ENCODE results near the gene FBXW9. TPM values are rescaled to one million over a fixed set of nuclear protein-coding genes. Genes with fewer than 3 reads are reported as not detected.
"Not testable (repeated sequence)": the region's sequence is repeated elsewhere in the genome, so short reads cannot be mapped to it uniquely, and the experiment has no call there.

FBXW9 gene
- total RNA-seq, 1 experiment from 2014 or later: 14.6 TPM

DNA sequence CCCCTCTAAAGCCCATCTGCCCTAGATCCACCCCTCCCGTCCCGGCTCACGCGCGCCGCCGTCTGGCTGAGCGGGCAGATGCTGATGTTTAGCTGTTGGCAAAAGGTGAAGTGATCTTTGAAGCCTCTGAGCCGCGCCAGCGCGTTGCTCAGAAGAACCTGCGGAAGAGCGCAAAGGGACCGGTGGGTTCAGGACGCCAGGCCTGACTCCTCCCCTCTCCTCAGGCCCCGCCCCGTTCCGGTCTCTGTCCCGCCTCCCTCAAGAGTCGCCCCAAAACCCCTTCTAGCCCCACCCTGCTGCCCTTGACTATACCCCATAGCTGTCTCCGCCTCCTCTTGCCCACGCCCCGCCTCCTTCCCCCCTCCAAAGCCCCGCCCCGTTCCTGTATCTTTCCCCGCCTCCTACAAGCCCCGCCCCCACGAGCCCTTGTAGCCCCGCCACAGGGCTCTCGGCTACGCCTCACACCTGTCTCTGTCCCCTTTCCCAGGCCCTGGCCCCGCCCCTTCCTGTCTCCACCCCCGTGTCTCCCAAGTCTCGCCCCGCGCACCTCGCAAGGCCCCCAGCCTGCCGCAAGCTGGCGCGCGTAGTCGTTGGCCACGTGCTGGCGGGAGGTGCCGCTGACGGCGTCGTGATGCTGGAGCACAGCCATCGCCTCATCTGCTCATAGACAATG is 39.4 kb downstream of the FBXW9 start:
- DNase-seq (ENCODE audit: low read depth): no peak

DNA sequence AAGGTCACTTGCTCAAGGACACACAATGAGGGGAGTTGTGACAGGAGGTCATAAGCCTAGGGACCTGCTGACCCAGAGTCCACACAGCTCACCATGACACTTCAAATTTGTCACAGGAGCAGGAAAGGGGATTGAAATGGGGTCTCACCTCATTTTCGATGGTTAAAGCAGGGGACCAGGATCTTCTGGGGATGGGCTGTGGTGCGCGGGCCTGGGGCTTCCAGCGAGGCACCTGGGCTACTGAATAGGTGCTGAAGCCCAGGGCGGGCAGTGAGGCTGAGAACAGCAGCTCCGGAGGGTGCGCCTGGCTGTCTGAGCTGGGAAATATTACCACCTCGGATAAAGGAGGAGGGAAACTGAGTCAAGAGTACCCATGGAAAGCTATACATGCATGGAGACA is 40.9 kb downstream of the FBXW9 start:
- no peak for DNase-seq (ENCODE audit: low read depth)

DNA sequence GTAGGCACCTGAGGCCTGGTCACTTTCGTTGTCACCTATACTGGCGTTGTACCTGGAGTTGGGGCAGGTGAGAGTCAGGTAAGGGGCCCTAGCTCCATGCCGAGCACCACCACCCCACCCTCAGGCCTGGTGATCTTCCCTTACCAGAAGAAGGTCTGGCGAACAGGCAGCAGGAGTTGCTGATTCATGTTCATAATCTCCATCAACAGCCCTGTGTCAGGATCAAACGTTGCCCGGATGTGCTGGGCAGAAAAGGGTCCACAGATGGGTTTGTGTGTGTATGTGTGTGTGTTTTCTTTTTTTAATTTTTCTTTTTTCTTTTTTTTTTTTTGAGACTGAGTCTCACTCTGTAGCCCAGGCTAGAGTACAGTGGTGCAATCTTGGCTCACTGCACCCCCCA is 44.2 kb downstream of the FBXW9 start:
- no peak for DNase-seq (ENCODE audit: low read depth)

DNA sequence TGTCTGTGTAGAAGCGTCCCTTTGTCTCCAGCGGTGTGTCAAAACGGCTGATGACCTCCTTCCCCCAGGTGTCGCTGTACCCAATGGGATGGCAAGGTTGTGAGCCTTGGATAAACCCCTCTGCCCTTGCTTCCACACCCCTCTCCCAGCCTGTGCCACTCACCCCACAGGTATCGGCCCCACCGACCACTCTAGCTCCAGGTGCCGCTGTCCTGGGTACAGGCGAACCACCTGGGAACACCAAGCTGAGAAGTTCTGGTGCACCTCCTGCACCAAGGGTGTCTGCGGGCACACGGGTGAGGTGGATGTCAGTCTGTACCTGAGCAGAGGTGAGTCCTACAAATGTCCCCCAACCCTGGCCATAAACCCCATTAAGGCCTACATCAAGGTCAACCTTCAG is 46.5 kb downstream of the FBXW9 start:
- DNase-seq (ENCODE audit: low read depth): no peak

DNA sequence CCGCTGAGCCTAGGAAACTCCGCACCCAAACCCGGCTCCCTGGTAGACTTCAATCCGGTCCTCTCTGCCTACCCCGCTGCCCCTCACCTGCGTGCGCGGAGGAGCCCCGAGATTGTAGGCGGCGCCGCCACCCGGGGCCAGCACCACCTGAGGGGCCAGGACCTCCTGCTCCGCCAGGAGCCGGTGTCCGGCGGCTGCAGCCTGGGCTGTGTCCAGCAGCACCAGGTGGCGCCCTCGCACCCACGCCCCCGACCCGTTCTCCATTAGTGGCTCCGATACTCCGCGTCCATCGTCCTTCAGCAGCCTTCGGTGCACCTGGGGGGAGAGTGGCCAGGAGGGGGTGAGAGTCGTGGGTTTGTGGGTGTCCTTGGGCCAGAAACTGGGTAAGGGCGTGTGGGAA is 48.3 kb downstream of the FBXW9 start:
- DNase-seq (ENCODE audit: low read depth): no peak

DNA sequence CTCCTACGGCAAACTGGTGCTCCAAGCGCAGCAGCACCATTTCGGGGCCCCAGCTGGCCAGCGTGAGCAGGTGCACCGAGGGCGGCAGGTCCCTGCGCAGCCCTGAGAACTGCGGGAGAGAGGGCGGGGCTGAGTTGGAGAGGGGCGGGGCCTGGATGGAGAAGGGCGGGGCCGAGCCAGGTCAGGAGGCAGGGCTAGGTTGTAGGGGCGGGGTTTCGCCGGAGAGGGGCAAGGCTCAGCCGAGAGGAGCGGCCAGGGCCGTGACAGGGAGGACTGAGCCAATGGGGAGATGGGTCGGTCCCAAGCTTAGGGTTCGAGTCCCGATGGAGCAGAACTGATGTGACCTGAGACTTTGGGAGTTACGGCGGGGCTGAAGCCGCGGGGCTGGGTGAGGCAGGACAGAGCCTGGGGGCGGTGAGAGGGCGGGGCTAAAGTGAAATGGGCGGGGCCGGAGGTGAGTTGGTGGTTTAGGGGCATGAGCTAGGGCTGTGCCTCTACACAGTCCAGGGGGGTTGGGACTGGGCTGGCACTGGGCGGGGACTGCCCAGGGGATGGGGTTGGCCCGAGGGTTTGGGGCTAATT is 48.9 kb downstream of the FBXW9 start:
- DNase-seq (ENCODE audit: low read depth): peak; percentile 49

DNA sequence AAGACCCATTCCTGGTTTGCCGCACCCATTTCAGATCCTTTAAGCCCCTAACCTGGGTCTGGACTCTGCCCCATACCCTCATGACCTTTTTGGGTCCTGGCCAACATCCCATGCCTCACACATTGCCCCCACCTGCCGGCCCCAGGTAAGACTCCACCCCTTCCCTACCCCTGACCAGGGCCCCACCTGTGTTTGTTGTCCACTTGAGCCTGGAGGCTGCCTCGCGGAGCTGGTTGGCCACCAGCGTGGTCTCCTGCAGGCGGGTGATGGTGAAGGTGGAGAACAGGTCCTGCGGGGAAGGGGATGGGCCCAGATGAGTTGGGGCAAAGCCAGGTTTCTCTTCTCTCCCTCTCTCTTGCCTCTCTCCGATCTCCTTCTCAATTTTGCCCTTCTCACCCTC is 49.4 kb downstream of the FBXW9 start:
- DNase-seq (ENCODE audit: low read depth): no peak

DNA sequence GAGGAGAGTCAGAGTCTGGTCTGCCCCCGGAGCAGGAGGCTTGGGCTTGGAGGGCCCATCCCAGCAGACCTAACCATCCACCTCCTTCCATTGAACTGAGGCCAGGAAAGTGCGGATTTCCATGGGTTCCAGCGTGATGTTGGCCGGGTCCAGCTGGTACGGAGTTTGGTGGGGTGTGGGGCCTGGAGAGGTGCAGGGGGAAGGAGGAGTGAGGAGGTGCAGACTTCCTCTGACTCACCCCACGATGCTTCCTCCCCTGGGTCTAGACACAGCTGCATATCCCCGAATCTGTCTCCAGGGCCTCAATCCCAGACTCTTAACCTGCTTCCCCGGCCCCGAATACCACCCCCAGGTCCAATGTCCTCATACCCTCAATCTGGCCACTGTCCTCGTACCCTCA is 49.9 kb downstream of the FBXW9 start:
- no peak for DNase-seq (ENCODE audit: low read depth)

DNA sequence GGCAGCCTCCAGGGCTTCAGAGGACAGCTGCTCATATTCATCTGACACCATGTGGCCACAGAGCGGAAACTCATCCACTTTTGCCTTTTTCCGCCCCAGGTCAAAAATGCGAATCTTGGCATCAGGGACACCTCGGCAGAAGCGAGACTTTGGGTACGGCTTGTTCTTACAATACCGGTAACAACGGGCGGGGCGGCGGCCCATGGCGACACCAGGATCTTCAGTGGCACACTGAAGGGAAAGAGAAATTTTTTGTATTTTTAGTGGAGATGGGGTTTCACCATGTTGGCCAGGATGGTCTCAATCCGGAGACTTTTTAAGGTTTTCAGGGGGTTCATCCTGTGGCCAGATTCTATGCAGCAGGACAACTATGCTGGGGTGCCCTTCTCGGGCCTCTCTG is 52.7 kb downstream of the FBXW9 start:
- not testable (repeated sequence) for DNase-seq (ENCODE audit: low read depth)

DNA sequence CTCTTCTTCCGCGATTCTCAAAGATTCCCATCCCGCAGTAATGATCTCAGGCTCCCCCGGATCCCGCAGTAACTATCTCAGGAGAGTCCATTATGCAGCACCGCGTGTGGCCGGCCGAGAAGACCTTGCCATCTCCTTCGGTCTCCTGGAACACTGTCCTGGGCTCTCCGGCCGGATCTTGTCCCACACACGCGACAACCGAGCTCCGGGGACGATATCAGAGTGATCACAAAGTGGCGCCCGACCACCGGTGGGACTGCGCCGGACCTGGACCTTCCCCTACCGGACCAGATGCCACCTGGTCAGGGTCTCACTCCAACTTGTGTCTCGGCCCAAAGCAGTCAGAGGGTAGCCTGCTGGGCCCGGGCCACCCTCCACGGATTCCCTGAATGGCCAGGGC is 53.9 kb downstream of the FBXW9 start:
- no peak for DNase-seq (ENCODE audit: low read depth)

DNA sequence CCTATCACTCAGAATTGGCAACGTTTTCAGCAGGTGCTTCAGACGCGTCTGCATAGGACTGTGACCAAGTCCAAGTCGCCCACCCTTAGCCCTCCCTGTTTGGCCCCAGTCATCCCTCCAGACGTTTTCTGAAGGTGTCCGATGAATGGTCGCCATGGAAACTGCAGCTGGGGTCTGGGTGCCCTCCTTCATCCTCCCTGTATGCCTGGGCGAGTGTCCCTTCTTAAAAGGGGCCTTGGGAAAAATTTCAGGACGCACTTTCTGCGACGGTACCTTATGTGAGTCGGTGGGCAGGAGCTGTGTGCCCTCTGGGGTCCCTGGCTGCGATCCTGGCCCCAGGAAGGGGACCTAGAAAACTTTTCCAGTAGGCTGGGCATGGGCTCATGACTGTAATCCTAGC is 55.0 kb downstream of the FBXW9 start:
- DNase-seq (ENCODE audit: low read depth): no peak

DNA sequence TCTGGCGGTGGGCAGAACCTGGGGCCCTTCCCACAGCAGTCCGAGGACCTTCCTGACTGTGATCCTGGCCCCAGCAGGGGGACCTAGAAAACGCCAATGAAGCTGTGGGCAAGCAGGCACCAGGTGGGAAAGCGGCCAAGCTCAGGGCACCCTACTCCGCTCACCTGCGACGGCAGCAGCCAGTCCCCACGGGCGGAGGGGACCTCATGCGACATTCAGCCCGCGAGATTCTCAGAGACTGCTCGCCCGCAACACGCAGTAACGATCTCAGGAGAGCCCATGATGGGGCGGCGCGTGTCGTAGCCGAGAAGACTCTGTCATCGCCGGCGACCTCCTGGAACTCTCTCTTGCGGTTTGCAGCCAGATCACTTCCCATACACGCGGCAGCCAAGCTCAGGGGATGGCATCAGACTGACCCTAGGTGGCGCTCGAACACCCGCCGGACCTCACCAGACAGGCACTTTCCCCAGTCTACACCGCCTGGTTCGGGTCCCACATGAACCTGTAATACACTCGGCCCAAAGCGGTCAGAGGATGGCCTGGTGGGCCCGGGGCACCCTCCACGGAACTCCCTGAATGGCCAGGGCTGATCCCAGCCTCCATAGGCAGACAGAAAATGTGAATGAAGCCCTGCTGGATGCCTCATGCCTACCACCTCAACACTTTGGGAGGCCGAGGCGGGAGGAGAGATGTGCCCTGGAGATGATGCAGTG is 56.4 kb downstream of the FBXW9 start:
- peak; percentile 91 for DNase-seq (ENCODE audit: low read depth)

Other genes starting within 250 kb of the FBXW9 start
- gene ZNF709, start 211.8 kb downstream of the FBXW9 start, total RNA-seq (2014; rRNA removed; shearing (Covaris generic)): 0.27 and 0.80 TPM in 2 replicates
- gene ZNF564, start 145.1 kb downstream of the FBXW9 start, total RNA-seq (2014; rRNA removed; shearing (Covaris generic)): 3.1 and 6.5 TPM in 2 replicates
- 3.5 and 4.5 TPM in 2 replicates for gene ZNF490, start 85.8 kb downstream of the FBXW9 start, total RNA-seq (2014; rRNA removed; shearing (Covaris generic))
- 9.0 and 11.9 TPM in 2 replicates for gene ZNF791, start 85.7 kb downstream of the FBXW9 start, total RNA-seq (2014; rRNA removed; shearing (Covaris generic))
- gene MAN2B1, start 29.9 kb downstream of the FBXW9 start, total RNA-seq (2014; rRNA removed; shearing (Covaris generic)): 18.0 and 20.7 TPM in 2 replicates
- 9.0 and 10.6 TPM in 2 replicates for gene WDR83, start 29.8 kb downstream of the FBXW9 start, total RNA-seq (2014; rRNA removed; shearing (Covaris generic))
- 105 and 132 TPM in 2 replicates for gene DHPS, start 14.8 kb downstream of the FBXW9 start, total RNA-seq (2014; rRNA removed; shearing (Covaris generic))
- not detected in 2 replicates for gene GNG14, start 8.6 kb downstream of the FBXW9 start, total RNA-seq (2014; rRNA removed; shearing (Covaris generic))
- gene TNPO2, start 27.3 kb upstream of the FBXW9 start, total RNA-seq (2014; rRNA removed; shearing (Covaris generic)): 18.2 and 24.0 TPM in 2 replicates
- gene TRIR, start 38.1 kb upstream of the FBXW9 start, total RNA-seq (2014; rRNA removed; shearing (Covaris generic)): 274 and 313 TPM in 2 replicates
- 78.9 and 111 TPM in 2 replicates for gene GET3, start 40.9 kb upstream of the FBXW9 start, total RNA-seq (2014; rRNA removed; shearing (Covaris generic))
- not detected in 2 replicates for gene BEST2, start 55.2 kb upstream of the FBXW9 start, total RNA-seq (2014; rRNA removed; shearing (Covaris generic))
- 5.1 and 11.0 TPM in 2 replicates for gene HOOK2, start 78.9 kb upstream of the FBXW9 start, total RNA-seq (2014; rRNA removed; shearing (Covaris generic))
- gene JUNB, start 94.9 kb upstream of the FBXW9 start, total RNA-seq (2014; rRNA removed; shearing (Covaris generic)): 61.6 and 66.6 TPM in 2 replicates
- 81.7 and 99.3 TPM in 2 replicates for gene PRDX2, start 105.2 kb upstream of the FBXW9 start, total RNA-seq (2014; rRNA removed; shearing (Covaris generic))
- gene THSD8, start 105.4 kb upstream of the FBXW9 start, total RNA-seq (2014; rRNA removed; shearing (Covaris generic)): not detected in 2 replicates
- gene RNASEH2A, start 110.0 kb upstream of the FBXW9 start, total RNA-seq (2014; rRNA removed; shearing (Covaris generic)): 75.8 and 76.9 TPM in 2 replicates
- not detected in 2 replicates for gene RTBDN, start 137.9 kb upstream of the FBXW9 start, total RNA-seq (2014; rRNA removed; shearing (Covaris generic))
- gene MAST1, start 141.9 kb upstream of the FBXW9 start, total RNA-seq (2014; rRNA removed; shearing (Covaris generic)): 0.11 and 0.57 TPM in 2 replicates
- gene DNASE2, start 184.8 kb upstream of the FBXW9 start, total RNA-seq (2014; rRNA removed; shearing (Covaris generic)): 13.7 and 19.3 TPM in 2 replicates
- not detected in 2 replicates for gene KLF1, start 190.6 kb upstream of the FBXW9 start, total RNA-seq (2014; rRNA removed; shearing (Covaris generic))
- gene GCDH, start 194.5 kb upstream of the FBXW9 start, total RNA-seq (2014; rRNA removed; shearing (Covaris generic)): 47.0 and 91.3 TPM in 2 replicates
- gene SYCE2, start 222.7 kb upstream of the FBXW9 start, total RNA-seq (2014; rRNA removed; shearing (Covaris generic)): 0.63 TPM in 1 of 2 replicates, not detected in the other
- gene FARSA, start 237.1 kb upstream of the FBXW9 start, total RNA-seq (2014; rRNA removed; shearing (Covaris generic)): 105 and 122 TPM in 2 replicates
- 961 and 1,048 TPM in 2 replicates for gene CALR, start 242.0 kb upstream of the FBXW9 start, total RNA-seq (2014; rRNA removed; shearing (Covaris generic))
- 125 and 151 TPM in 2 replicates for gene RAD23A, start 249.2 kb upstream of the FBXW9 start, total RNA-seq (2014; rRNA removed; shearing (Covaris generic))